ENCODE data around the gene XPO6.
A peak's percentile ranks its signal among the peaks of the same experiment; 100 is the strongest.

Gene XPO6

GRCh38 chr16:28184625-28185024, 27.1 kb downstream of the XPO6 start:
- H3K4me3 ChIP-seq (ENCODE audit: low read depth, low read length): no peak overlapping the region
- TF ChIP-seq CTCF (IDR thresholded peaks at IDR 0.05; ENCODE audit: low read depth, low read length) (no peak), MAX (IDR thresholded peaks at IDR 0.05; ENCODE audit: low read depth, low read length) (no peak), POLR2A (IDR thresholded peaks at IDR 0.05; ENCODE audit: extremely low read depth, insufficient read length) (no peak), MYC (IDR thresholded peaks at IDR 0.05; ENCODE audit: low read depth, low read length) (no peak)
- DNase-seq (ENCODE audit: low read depth): no peak

GRCh38 chr16:28183930-28184329, 27.8 kb downstream of the XPO6 start:
- TF ChIP-seq MYC (IDR thresholded peaks at IDR 0.05; ENCODE audit: low read depth, low read length) (no peak), POLR2A (IDR thresholded peaks at IDR 0.05; ENCODE audit: extremely low read depth, insufficient read length) (no peak), MAX (IDR thresholded peaks at IDR 0.05; ENCODE audit: low read depth, low read length) (no peak), CTCF (IDR thresholded peaks at IDR 0.05; ENCODE audit: low read depth, low read length) (no peak)
- DNase-seq (ENCODE audit: low read depth): no peak
- H3K4me3 ChIP-seq (ENCODE audit: low read depth, low read length): no peak overlapping the region

- no peak overlapping the region for H3K4me3 ChIP-seq (ENCODE audit: low read depth, low read length)
- TF ChIP-seq CTCF (IDR thresholded peaks at IDR 0.05; ENCODE audit: low read depth, low read length) (no peak), MAX (IDR thresholded peaks at IDR 0.05; ENCODE audit: low read depth, low read length) (no peak), POLR2A (IDR thresholded peaks at IDR 0.05; ENCODE audit: extremely low read depth, insufficient read length) (no peak), MYC (IDR thresholded peaks at IDR 0.05; ENCODE audit: low read depth, low read length) (no peak)
- DNase-seq (ENCODE audit: low read depth): no peak
Observed at GRCh38 chr16:28183484-28183883, 28.3 kb downstream of the XPO6 start.

- DNase-seq (ENCODE audit: low read depth): no peak
- H3K4me3 ChIP-seq (ENCODE audit: low read depth, low read length): no peak overlapping the region
- TF ChIP-seq MYC (IDR thresholded peaks at IDR 0.05; ENCODE audit: low read depth, low read length) (no peak), MAX (IDR thresholded peaks at IDR 0.05; ENCODE audit: low read depth, low read length) (no peak), POLR2A (IDR thresholded peaks at IDR 0.05; ENCODE audit: extremely low read depth, insufficient read length) (no peak), CTCF (IDR thresholded peaks at IDR 0.05; ENCODE audit: low read depth, low read length) (no peak)
Observed at GRCh38 chr16:28182801-28183200, 29.0 kb downstream of the XPO6 start.

- TF ChIP-seq MYC (IDR thresholded peaks at IDR 0.05; ENCODE audit: low read depth, low read length) (no peak), POLR2A (IDR thresholded peaks at IDR 0.05; ENCODE audit: extremely low read depth, insufficient read length) (no peak), MAX (IDR thresholded peaks at IDR 0.05; ENCODE audit: low read depth, low read length) (no peak), CTCF (IDR thresholded peaks at IDR 0.05; ENCODE audit: low read depth, low read length) (no peak)
- no peak overlapping the region for H3K4me3 ChIP-seq (ENCODE audit: low read depth, low read length)
- DNase-seq (ENCODE audit: low read depth): peak; percentile 29
Observed at GRCh38 chr16:28182183-28182582, 29.6 kb downstream of the XPO6 start.

GRCh38 chr16:28181515-28181914, 30.2 kb downstream of the XPO6 start:
- no peak overlapping the region for H3K4me3 ChIP-seq (ENCODE audit: low read depth, low read length)
- TF ChIP-seq POLR2A (IDR thresholded peaks at IDR 0.05; ENCODE audit: extremely low read depth, insufficient read length) (no peak), CTCF (IDR thresholded peaks at IDR 0.05; ENCODE audit: low read depth, low read length) (no peak), MYC (IDR thresholded peaks at IDR 0.05; ENCODE audit: low read depth, low read length) (no peak), MAX (IDR thresholded peaks at IDR 0.05; ENCODE audit: low read depth, low read length) (no peak)
- DNase-seq (ENCODE audit: low read depth): no peak
